ENCODE data around the gene CORO2B. TPM values are rescaled to one million over a fixed set of nuclear protein-coding genes. Genes with fewer than 3 reads are reported as not detected.

The CORO2B gene
- total and polyA plus RNA-seq, 11 donors: 3.0 to 9.1 (median 5.0) TPM

DNA sequence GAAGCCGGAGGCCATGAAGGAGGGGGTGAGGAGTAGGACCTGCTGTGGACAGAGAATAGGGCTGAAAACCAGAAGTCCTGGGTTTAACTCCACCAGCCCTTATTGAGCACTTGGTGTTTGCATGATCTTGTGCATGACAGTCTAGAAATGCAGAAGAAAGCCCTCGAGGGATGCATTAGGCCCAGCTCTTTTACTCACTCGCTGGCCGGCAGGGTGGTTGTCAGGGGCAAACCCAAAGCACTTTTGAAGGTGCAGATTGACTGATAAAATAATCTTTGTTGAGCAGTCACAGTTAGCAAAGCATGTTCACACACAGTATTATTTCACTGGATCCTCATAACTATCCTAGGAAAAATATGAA lies 55.3 kb downstream of the CORO2B start:
- DNase-seq (no peak), ATAC-seq (no peak)
- WGBS, 4 donors: 70 to 78% (median 77%) methylated on average over 4 of the region's 4 CpGs
- H3K36me3 ChIP-seq: no peaks in the 10 kb centered on the region
- H3K4me1 ChIP-seq: peaks cover 0 to 93% (median 40%) of the 10 kb centered on the region in 12 donors
- intact Hi-C loops (cut with DNase I): loop anchor here in 3 of 10 donors (5.0 to 10.0 kb wide), 2 partner anchors 49 to 52 kb away; no protein-coding TSS in a partner anchor
- no peak for TF ChIP-seq POLR2A (IDR thresholded peaks at IDR 0.05)
- TF ChIP-seq, protein P1, sequence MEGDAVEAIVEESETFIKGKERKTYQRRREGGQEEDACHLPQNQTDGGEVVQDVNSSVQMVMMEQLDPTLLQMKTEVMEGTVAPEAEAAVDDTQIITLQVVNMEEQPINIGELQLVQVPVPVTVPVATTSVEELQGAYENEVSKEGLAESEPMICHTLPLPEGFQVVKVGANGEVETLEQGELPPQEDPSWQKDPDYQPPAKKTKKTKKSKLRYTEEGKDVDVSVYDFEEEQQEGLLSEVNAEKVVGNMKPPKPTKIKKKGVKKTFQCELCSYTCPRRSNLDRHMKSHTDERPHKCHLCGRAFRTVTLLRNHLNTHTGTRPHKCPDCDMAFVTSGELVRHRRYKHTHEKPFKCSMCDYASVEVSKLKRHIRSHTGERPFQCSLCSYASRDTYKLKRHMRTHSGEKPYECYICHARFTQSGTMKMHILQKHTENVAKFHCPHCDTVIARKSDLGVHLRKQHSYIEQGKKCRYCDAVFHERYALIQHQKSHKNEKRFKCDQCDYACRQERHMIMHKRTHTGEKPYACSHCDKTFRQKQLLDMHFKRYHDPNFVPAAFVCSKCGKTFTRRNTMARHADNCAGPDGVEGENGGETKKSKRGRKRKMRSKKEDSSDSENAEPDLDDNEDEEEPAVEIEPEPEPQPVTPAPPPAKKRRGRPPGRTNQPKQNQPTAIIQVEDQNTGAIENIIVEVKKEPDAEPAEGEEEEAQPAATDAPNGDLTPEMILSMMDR (IDR thresholded peaks at IDR 0.05): no peak
- no peaks in the 10 kb centered on the region for H3K9me3 ChIP-seq
- H3K4me3 ChIP-seq: no peak overlapping the region
- H3K27ac ChIP-seq: peak overlapping the region in 5 of 12 donors; percentile 17 to 71 (median 32)
- no peaks in the 10 kb centered on the region for H3K27me3 ChIP-seq

DNA sequence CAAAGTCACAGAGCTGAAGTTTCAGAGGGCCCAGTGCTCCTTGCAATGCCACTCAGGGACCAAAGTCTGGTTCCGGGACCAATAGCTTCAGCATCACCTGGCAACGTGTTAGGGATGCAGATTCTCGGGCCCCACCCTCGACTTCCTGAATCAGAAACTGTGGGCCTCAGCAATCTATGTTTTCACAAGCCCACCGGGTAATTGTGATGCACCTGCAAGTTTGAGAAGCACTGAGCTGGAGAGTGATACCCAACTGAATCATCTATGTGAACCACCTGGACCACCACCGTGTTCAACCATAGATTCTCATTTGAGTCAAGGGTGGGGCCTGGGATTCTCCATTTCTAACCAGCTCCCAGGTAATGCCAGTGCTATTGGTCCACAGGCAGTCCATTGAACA lies 55.7 kb downstream of the CORO2B start:
- no peaks in the 10 kb centered on the region for H3K36me3 ChIP-seq
- H3K27me3 ChIP-seq: no peaks in the 10 kb centered on the region
- WGBS, 4 donors: 82 to 89% (median 87%) methylated on average over 6 of the region's 6 CpGs
- DNase-seq: no peak
- no peaks in the 10 kb centered on the region for H3K9me3 ChIP-seq
- H3K27ac ChIP-seq: peak overlapping the region in 6 of 12 donors; percentile 44 to 72 (median 53)
- no peak overlapping the region for H3K4me3 ChIP-seq
- TF ChIP-seq, protein P1 (IDR thresholded peaks at IDR 0.05): no peak
- TF ChIP-seq POLR2A (IDR thresholded peaks at IDR 0.05): no peak
- intact Hi-C loops (cut with DNase I): loop anchor here in 3 of 10 donors (5.0 to 10.0 kb wide), 2 partner anchors 50 to 52 kb away; no protein-coding TSS in a partner anchor
- no peak for ATAC-seq
- peaks cover 0 to 94% (median 42%) of the 10 kb centered on the region in 12 donors for H3K4me1 ChIP-seq

DNA sequence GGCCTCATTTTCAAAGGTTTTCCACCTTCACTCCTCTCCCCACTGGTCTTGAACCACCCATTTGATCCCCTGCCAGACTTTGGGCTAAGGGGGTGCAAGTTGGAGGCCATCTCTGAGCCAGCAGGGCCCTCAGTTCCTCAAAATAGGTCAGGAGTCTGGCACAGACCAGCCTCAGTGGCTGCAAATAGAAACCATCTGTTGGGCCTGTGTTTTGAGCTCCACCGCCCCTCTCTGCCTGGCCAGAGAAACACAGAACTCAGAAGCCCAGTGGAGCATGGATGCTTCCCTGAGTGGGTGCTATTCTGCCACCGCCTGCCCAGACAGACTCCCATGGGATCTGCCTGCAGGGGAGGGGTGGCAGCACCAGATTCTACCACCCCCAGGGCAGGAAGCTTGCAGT lies 56.3 kb downstream of the CORO2B start:
- no peaks in the 10 kb centered on the region for H3K36me3 ChIP-seq
- ATAC-seq (peak; percentile 71 to 78 (median 74)), DNase-seq (peak in 4 of 5 donors; percentile 50 to 79 (median 53))
- intact Hi-C loops (cut with DNase I): loop anchor here in 4 of 10 donors (5.0 to 10.0 kb wide), 2 partner anchors 50 to 53 kb away; no protein-coding TSS in a partner anchor
- H3K27ac ChIP-seq: peak overlapping the region in 7 of 12 donors; percentile 44 to 72 (median 49)
- H3K27me3 ChIP-seq: no peaks in the 10 kb centered on the region
- 17 to 46% (median 31%) methylated on average over 2 of the region's 2 CpGs for WGBS, 4 donors
- peaks cover 0 to 95% (median 48%) of the 10 kb centered on the region in 12 donors for H3K4me1 ChIP-seq
- no peak overlapping the region for H3K4me3 ChIP-seq
- no peaks in the 10 kb centered on the region for H3K9me3 ChIP-seq
- no peak for TF ChIP-seq POLR2A (IDR thresholded peaks at IDR 0.05)
- TF ChIP-seq, protein P1 (IDR thresholded peaks at IDR 0.05): peak in 3 of 12 donors; percentile 14 to 31 (median 30)

DNA sequence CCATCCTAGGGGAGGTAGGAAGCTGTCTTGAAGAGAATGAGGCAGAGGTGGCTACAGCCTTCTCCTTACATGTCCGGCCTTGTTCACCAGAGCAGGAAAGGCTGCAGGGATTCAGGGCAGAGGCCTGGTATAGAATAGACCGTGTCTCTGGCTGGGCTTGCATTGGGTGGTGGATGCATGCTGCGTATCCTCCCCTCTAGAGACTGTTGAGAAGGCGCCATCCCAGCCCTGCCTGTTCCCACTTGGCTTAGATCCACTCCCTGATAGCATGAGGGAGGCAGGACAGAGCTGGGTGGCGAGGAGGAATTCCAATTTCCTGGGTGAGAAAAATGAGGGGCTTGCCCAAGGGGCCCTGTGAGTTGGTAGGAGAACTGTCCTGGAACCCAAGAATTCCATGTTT lies 57.5 kb downstream of the CORO2B start:
- Histone ChIP-seq H3K4me1 (peaks cover 0 to 99% (median 54%) of the 10 kb centered on the region in 12 donors), H3K4me3 (no peak overlapping the region), H3K27ac (peak overlapping the region in 2 of 12 donors; percentile 29 to 47), H3K36me3 (no peaks in the 10 kb centered on the region), H3K9me3 (no peaks in the 10 kb centered on the region), H3K27me3 (no peaks in the 10 kb centered on the region)
- intact Hi-C loops (cut with DNase I): loop anchor here in 4 of 10 donors (5.0 to 10.0 kb wide), 2 partner anchors 51 to 54 kb away; no protein-coding TSS in a partner anchor
- TF ChIP-seq POLR2A (IDR thresholded peaks at IDR 0.05): no peak
- TF ChIP-seq, protein P1 (IDR thresholded peaks at IDR 0.05): no peak
- 91 to 94% (median 93%) methylated on average over 5 of the region's 5 CpGs for WGBS, 4 donors
- DNase-seq: no peak
- no peak for ATAC-seq
